HFF-Myc (cell line): Measurements from ENCODE around the gene SYP.

Experiments
- DNase-seq: peaks from one replicate; pipeline ENCODE4 v3.0.0-alpha.2; 2011; ENCODE audit warnings: low read depth; ENCODE audit errors: extremely low read depth
- H3K4me3 ChIP-seq: replicated peaks from 2 replicates; pipeline ENCODE4 v1.5.1; 2011; ENCODE audit warnings: low read depth, mild to moderate bottlenecking, control low read depth, low read length
- CTCF ChIP-seq: IDR thresholded peaks from 2 replicates; pipeline ENCODE4 v1.5.1; 2012; ENCODE audit warnings: mild to moderate bottlenecking, low read depth, low read length, control low read depth; ENCODE audit errors: missing control alignments

SYP gene

GRCh38 chrX:49171752-49172279 lies 28.2 kb downstream of the SYP start, which contains the start of gene PLP2:
PLP2 (plus strand) TSS chrX:49171898; CDS start chrX:49172001, 103 bp downstream.
- H3K4me3 ChIP-seq, result peak within 1 kb of the TSS; percentile 65
- TF ChIP-seq CTCF, result no peak
- DNase-seq, result no peak

- no peak for DNase-seq
- 0 out of 2 replicates have a peak overlapping the region, but pooled peaks have one; percentile 8 for H3K4me3 ChIP-seq
- no peak for TF ChIP-seq CTCF
Observed at GRCh38 chrX:49167740-49168108, 32.3 kb downstream of the SYP start.

- no peak for TF ChIP-seq CTCF
- H3K4me3 ChIP-seq, result peak overlapping the region; percentile 8
- DNase-seq, result no peak
Observed at GRCh38 chrX:49166914-49167739, 32.9 kb downstream of the SYP start.

- no peak for DNase-seq
- peak; percentile 12 for TF ChIP-seq CTCF
Observed at GRCh38 chrX:49165901-49166881, 33.8 kb downstream of the SYP start.

GRCh38 chrX:49164589-49165360 lies 35.2 kb downstream of the SYP start:
- TF ChIP-seq CTCF, result no peak
- no peak for DNase-seq
- H3K4me3 ChIP-seq, result no peak overlapping the region

More at GRCh38 chrX:49165901-49166881, 33.8 kb downstream of the SYP start:
- H3K4me3 ChIP-seq, result peak overlapping the region; percentile 8
